Astrocyte of the hippocampus (primary cell): ENCODE data around the gene ANK3.

ENCODE experiments used
- DNase-seq: peaks from one replicate; pipeline ENCODE4 v3.0.0; 2011; ENCODE audit warnings: low read depth, low spot score

The ANK3 gene

GRCh38 chr10:60234551-60234950 is 155.1 kb downstream of the ANK3 start:
- no peak for DNase-seq

- DNase-seq = peak; percentile 20
These were observed 158.8 kb downstream of the ANK3 start for GRCh38 chr10:60230892-60231291.

- no peak for DNase-seq
These were observed 165.5 kb downstream of the ANK3 start for GRCh38 chr10:60224066-60224705.

GRCh38 chr10:60222047-60222446 is 167.6 kb downstream of the ANK3 start:
- DNase-seq = no peak

- DNase-seq = no peak
These were observed 177.5 kb downstream of the ANK3 start for GRCh38 chr10:60212195-60212594.

- DNase-seq = no peak
These were observed 179.7 kb downstream of the ANK3 start for GRCh38 chr10:60209874-60210570.

GRCh38 chr10:60208676-60209269 is 180.9 kb downstream of the ANK3 start:
- DNase-seq = peak; percentile 57

- no peak for DNase-seq
These were observed 181.8 kb downstream of the ANK3 start for GRCh38 chr10:60207894-60208293.

- no peak for DNase-seq
These were observed 182.9 kb downstream of the ANK3 start for GRCh38 chr10:60206735-60207134.

GRCh38 chr10:60205741-60206140 is 183.9 kb downstream of the ANK3 start:
- no peak for DNase-seq

- peak; percentile 59 for DNase-seq
These were observed 185.6 kb downstream of the ANK3 start for GRCh38 chr10:60203993-60204618.

GRCh38 chr10:60200682-60201053 is 189.0 kb downstream of the ANK3 start:
- no peak for DNase-seq

GRCh38 chr10:60200012-60200681 is 189.5 kb downstream of the ANK3 start:
- DNase-seq = no peak

- no peak for DNase-seq
These were observed 192.5 kb downstream of the ANK3 start for GRCh38 chr10:60197206-60197605.

GRCh38 chr10:60194421-60194820 is 195.3 kb downstream of the ANK3 start:
- no peak for DNase-seq

- no peak for DNase-seq
These were observed 196.7 kb downstream of the ANK3 start for GRCh38 chr10:60192946-60193345.

- no peak for DNase-seq
These were observed 199.7 kb downstream of the ANK3 start for GRCh38 chr10:60189861-60190475.

- DNase-seq = no peak
These were observed 201.1 kb downstream of the ANK3 start for GRCh38 chr10:60188548-60188947.

- DNase-seq = no peak
These were observed 202.0 kb downstream of the ANK3 start for GRCh38 chr10:60187691-60188090.

- DNase-seq = peak; percentile 50
These were observed 203.2 kb downstream of the ANK3 start for GRCh38 chr10:60186315-60187071.

- no peak for DNase-seq
These were observed 204.3 kb downstream of the ANK3 start for GRCh38 chr10:60185421-60185820.
